Endothelial cell of umbilical vein (primary cell): ENCODE results near the gene ZNF428. TPM values are rescaled to one million over a fixed set of nuclear protein-coding genes. Genes with fewer than 3 reads are reported as not detected.

Experiments
- BruUV-seq: library from RNA; stranded (reverse); fragments of 400-500 nt; replicated peaks from 2 replicates; lab custom pipeline; 2021; lab: Mats Ljungman, UMichigan
- CTCF ChIA-PET: fragments of 300-600, 350-600 bp; sonication (Branson Sonifier 250); formaldehyde crosslinking; loops from one replicate; lab custom pipeline; 2021; ENCODE audit warnings: antibody characterized with exemption, inconsistent platforms; lab: Charles Lee
- POLR2A ChIA-PET: fragments of 300-600, 350-600 bp; sonication (Branson Sonifier 250); formaldehyde crosslinking; loops from one replicate; lab custom pipeline; 2021; ENCODE audit warnings: antibody characterized with exemption, inconsistent platforms; lab: Charles Lee
- DNase-seq: peaks from one replicate; pipeline ENCODE4 v3.0.0-alpha.2; 2011; ENCODE audit warnings: low read depth, low spot score
- FAIRE-seq: peaks from 2 replicates; lab custom pipeline; 2011; peaks lifted over from hg19 to GRCh38; lab: Jason Lieb, UNC
- H2AFZ ChIP-seq: 2 replicates; pipeline ENCODE4 v1.6.0; 2012; ENCODE audit warnings: low read depth, low read length, control low read depth, inconsistent platforms
- H3K27ac ChIP-seq: 2 replicates; pipeline ENCODE4 v1.5.1; 2011; ENCODE audit warnings: low read depth, mild to moderate bottlenecking, control low read depth, low read length, moderate library complexity; ENCODE audit not compliant: insufficient read depth
- H3K27me3 ChIP-seq, 2 experiments: 2 replicates each; pipeline versions ENCODE4 v1.6.0 to v1.6.1; 2011; ENCODE audit warnings: low read length in 2 of 2, mixed read lengths in 1 of 2; ENCODE audit not compliant: control insufficient read depth in 2 of 2, insufficient read depth in 2 of 2
- H3K36me3 ChIP-seq, 2 experiments: 2 replicates in 1 of 2; 3 replicates in 1 of 2; pipeline ENCODE4 v1.5.1; 2011; ENCODE audit warnings: low read length in 2 of 2, mild to moderate bottlenecking in 1 of 2, moderate library complexity in 1 of 2; ENCODE audit not compliant: control insufficient read depth in 2 of 2, insufficient read depth in 2 of 2; ENCODE audit errors: extremely low read depth in 1 of 2
- H3K4me1 ChIP-seq: 3 replicates; pipeline ENCODE4 v1.5.1; 2011; ENCODE audit warnings: mild to moderate bottlenecking, low read length; ENCODE audit not compliant: control insufficient read depth, insufficient read depth; ENCODE audit errors: extremely low read depth
- H3K4me2 ChIP-seq: 2 replicates; pipeline ENCODE4 v1.6.1; 2011; ENCODE audit warnings: low read length, control low read depth, mixed read lengths; ENCODE audit not compliant: insufficient read depth
- H3K4me3 ChIP-seq, 3 experiments: fragments of 200-600 bp in 1 of 3; sonication (generic), shearing (Covaris generic) in 1 of 3; replicated peaks in 1 of 3; 2 replicates each; pipeline ENCODE4 v1.5.1; 2011 to 2016; ENCODE audit warnings: control low read depth in 3 of 3, low read length in 3 of 3, mild to moderate bottlenecking in 2 of 3, inconsistent platforms in 1 of 3, low read depth in 1 of 3, moderate library complexity in 1 of 3; ENCODE audit not compliant: insufficient read depth in 1 of 3
- H3K79me2 ChIP-seq: 2 replicates; pipeline ENCODE4 v1.6.0; 2012; ENCODE audit warnings: low read length, inconsistent platforms; ENCODE audit not compliant: control insufficient read depth, insufficient read depth
- H3K9ac ChIP-seq: replicated peaks from 2 replicates; pipeline ENCODE3; 2011; ENCODE audit warnings: low read length, control low read depth; ENCODE audit not compliant: insufficient read depth; ENCODE audit errors: extremely low read depth
- H3K9me1 ChIP-seq: replicated peaks from 3 replicates; pipeline ENCODE4 v1.6.0; 2011; ENCODE audit warnings: mild to moderate bottlenecking, low read length; ENCODE audit not compliant: control insufficient read depth, insufficient read depth; ENCODE audit errors: extremely low read depth
- H3K9me3 ChIP-seq: replicated peaks from 2 replicates; pipeline ENCODE4 v1.5.1; 2012; ENCODE audit warnings: low read length, inconsistent platforms; ENCODE audit not compliant: control insufficient read depth, insufficient read depth
- H4K20me1 ChIP-seq: replicated peaks from 2 replicates; pipeline ENCODE3; 2011; ENCODE audit warnings: mild to moderate bottlenecking, low read length; ENCODE audit not compliant: control insufficient read depth, insufficient read depth; ENCODE audit errors: extremely low read depth
- EZH2 ChIP-seq: IDR thresholded peaks from 2 replicates; pipeline ENCODE4 v1.6.1; 2012; ENCODE audit warnings: borderline replicate concordance, low read depth, mild to moderate bottlenecking, moderate library complexity, low read length, inconsistent platforms; ENCODE audit not compliant: severe bottlenecking
- FOS ChIP-seq: IDR thresholded peaks from 2 replicates; pipeline ENCODE4 v1.6.1; 2011; ENCODE audit warnings: mild to moderate bottlenecking, low read length, moderate library complexity, borderline replicate concordance; ENCODE audit not compliant: insufficient read depth
- GATA2 ChIP-seq: IDR thresholded peaks from 2 replicates; pipeline ENCODE4 v1.7.0; 2011; ENCODE audit warnings: low read depth, mild to moderate bottlenecking, moderate library complexity, mixed read lengths, low read length; ENCODE audit not compliant: insufficient read length, insufficient read depth
- JUN ChIP-seq: IDR thresholded peaks from 2 replicates; pipeline ENCODE4 v1.6.1; 2011; ENCODE audit warnings: borderline replicate concordance, low read depth; ENCODE audit not compliant: insufficient read length, insufficient read depth
- MYC ChIP-seq: IDR thresholded peaks from one replicate; pipeline ENCODE4 v1.6.1; 2011; ENCODE audit warnings: mild to moderate bottlenecking, low read depth, low read length
- POLR2A ChIP-seq: IDR thresholded peaks from 2 replicates; pipeline ENCODE4 v1.6.1; 2012; ENCODE audit warnings: low read depth, mild to moderate bottlenecking, control low read depth, low read length
- POLR2AphosphoS5 ChIP-seq: IDR thresholded peaks from 2 replicates; pipeline ENCODE4 v1.6.1; 2012; ENCODE audit warnings: low read depth, mild to moderate bottlenecking, control low read depth, low read length, moderate library complexity; ENCODE audit not compliant: insufficient read depth
- dilution Hi-C: fragments of 300-500 bp; cut with MboI; formaldehyde crosslinking; loops from one replicate; pipeline ENCODE4 v1.15.0; 2019; ENCODE audit warnings: low sequenced_read_pairs; ENCODE audit not compliant: extremely low pct_ligation_motif_present
- intact Hi-C: fragments of 100-400 bp; cut with micrococcal nuclease; formaldehyde crosslinking; loops from one replicate; pipeline ENCODE4 v1.10.0; 2022
- polyA plus RNA-seq, 4 experiments: library from polyadenylated mRNA; depleted of rRNA in 3 of 4; stranded (reverse) in 3 of 4; unstranded in 1 of 4; fragments of >200 nt; gene quantifications; 2 replicates each; pipeline versions ENCODE4 v1.2.1 to v1.2.3, GENCODE V29; 2011 to 2012; ENCODE audit warnings: missing spikeins in 1 of 4
- total RNA-seq: library from RNA; stranded (reverse); gene quantifications from 2 replicates; pipeline ENCODE4 v1.2.3, GENCODE V29; 2021
- TF ChIP-seq, protein P1 (sequence below), 2 donors: IDR thresholded peaks; 1 replicate in 1 of 2; 2 replicates in 1 of 2; pipeline ENCODE4 v1.5.1; 2011; ENCODE audit warnings: low read length in 2 of 2, mild to moderate bottlenecking in 2 of 2, moderate library complexity in 2 of 2, control low read depth in 1 of 2, inconsistent platforms in 1 of 2, low read depth in 1 of 2; ENCODE audit not compliant: insufficient read depth in 1 of 2; ENCODE audit errors: extremely low read depth in 1 of 2
- TF ChIP-seq, protein P2 (sequence below): IDR thresholded peaks from 2 replicates; pipeline ENCODE4 v1.6.1; 2011; ENCODE audit not compliant: insufficient read depth, insufficient read length

Gene ZNF428
- total and polyA plus RNA-seq, 2 donors (not counting 3 experiments of a cell fraction or from before 2014, with no cell fraction given) = 29.2 to 56.2 TPM

DNA sequence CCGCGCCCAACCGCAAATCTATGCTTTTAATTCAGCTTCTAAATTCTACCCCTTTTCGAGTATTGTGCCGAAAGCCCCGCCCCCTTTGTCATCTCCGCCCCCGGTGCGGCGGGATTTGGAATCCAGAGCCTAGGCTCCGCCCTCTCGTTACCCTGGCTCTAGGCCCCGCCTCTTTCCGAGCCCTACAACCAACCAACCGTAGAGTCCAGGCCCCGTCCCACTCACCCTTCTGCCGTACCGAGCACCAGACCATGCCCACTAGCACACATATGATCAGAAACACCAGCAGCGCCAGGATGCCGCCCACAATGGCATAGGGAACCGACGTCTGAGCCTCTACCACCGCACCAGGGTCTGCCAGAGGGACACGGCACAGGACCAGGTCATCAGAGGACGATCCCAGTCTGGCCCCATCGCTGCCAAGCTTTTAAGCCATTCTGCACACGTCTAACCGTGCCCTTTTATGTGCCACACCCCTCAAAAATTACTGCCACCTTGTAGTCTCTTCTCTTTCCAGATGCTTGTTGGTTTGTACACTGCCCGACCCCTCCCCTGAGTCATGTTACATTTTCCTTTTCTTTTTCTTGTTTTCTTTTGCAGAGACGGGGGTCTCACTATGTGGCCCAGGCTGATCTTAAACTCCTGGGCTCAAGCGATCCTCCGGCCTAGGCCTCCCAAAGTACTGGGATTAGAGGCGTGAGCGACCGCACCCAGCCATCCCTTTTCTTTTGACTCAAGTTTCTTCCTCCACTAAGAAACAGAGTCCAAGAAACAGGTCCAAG lies 4.7 kb upstream of the ZNF428 start:
- no peak overlapping the region for H3K4me3 ChIP-seq
- ChIA-PET CTCF (interaction anchor here (0.8 kb wide), 1 partner anchor 29 kb away, joined by 3 read pairs; no protein-coding TSS in a partner anchor), POLR2A (no interaction called here)
- no TSS peak for BruUV-seq
- dilution Hi-C loops (no loop called here), intact Hi-C loops (no loop called here)
- DNase-seq (no peak), FAIRE-seq (no peak)
- H3K9ac ChIP-seq = no peak overlapping the region
- no peaks in the 10 kb centered on the region for H3K9me3 ChIP-seq
- no peak overlapping the region for H2AFZ ChIP-seq
- H3K27ac ChIP-seq = no peak overlapping the region
- H3K4me1 ChIP-seq = peaks cover 7% of the 10 kb centered on the region
- no peaks in the 10 kb centered on the region for H3K79me2 ChIP-seq
- H3K9me1 ChIP-seq = no peaks in the 10 kb centered on the region
- no peak for TF ChIP-seq GATA2
- no peak for TF ChIP-seq POLR2AphosphoS5
- TF ChIP-seq, protein P1, sequence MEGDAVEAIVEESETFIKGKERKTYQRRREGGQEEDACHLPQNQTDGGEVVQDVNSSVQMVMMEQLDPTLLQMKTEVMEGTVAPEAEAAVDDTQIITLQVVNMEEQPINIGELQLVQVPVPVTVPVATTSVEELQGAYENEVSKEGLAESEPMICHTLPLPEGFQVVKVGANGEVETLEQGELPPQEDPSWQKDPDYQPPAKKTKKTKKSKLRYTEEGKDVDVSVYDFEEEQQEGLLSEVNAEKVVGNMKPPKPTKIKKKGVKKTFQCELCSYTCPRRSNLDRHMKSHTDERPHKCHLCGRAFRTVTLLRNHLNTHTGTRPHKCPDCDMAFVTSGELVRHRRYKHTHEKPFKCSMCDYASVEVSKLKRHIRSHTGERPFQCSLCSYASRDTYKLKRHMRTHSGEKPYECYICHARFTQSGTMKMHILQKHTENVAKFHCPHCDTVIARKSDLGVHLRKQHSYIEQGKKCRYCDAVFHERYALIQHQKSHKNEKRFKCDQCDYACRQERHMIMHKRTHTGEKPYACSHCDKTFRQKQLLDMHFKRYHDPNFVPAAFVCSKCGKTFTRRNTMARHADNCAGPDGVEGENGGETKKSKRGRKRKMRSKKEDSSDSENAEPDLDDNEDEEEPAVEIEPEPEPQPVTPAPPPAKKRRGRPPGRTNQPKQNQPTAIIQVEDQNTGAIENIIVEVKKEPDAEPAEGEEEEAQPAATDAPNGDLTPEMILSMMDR (IDR thresholded peaks at IDR 0.05; ENCODE audit: extremely low read depth in 1 of 2, insufficient read depth in 1 of 2, low read depth in 1 of 2, low read length in 2 of 2) = no peak
- TF ChIP-seq, protein P2, sequence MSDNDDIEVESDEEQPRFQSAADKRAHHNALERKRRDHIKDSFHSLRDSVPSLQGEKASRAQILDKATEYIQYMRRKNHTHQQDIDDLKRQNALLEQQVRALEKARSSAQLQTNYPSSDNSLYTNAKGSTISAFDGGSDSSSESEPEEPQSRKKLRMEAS = no peak
- TF ChIP-seq FOS = no peak
- TF ChIP-seq POLR2A = no peak
- no peak for TF ChIP-seq MYC
- no peak for TF ChIP-seq JUN
- TF ChIP-seq EZH2 = no peak
- H3K27me3 ChIP-seq = no peaks in the 10 kb centered on the region
- H3K36me3 ChIP-seq = no peaks in the 10 kb centered on the region
- no peaks in the 10 kb centered on the region for H4K20me1 ChIP-seq
- H3K4me2 ChIP-seq = no peak overlapping the region
